SH-SY5Y (cell line): ENCODE data around the gene BANP.

Source experiments
- GATA2 ChIP-seq: IDR thresholded peaks from 2 replicates; pipeline ENCODE4 v1.6.1; 2011; ENCODE audit warnings: mild to moderate bottlenecking, low read depth, low read length
- GATA3 ChIP-seq: IDR thresholded peaks from 2 replicates; pipeline ENCODE4 v1.6.1; 2011; ENCODE audit warnings: low read depth, mild to moderate bottlenecking, low read length, moderate library complexity

GRCh38 chr16:88016964-88017363, 65.7 kb downstream of the BANP start:
- TF ChIP-seq GATA2 (no peak), GATA3 (no peak)
